ENCODE data around the gene XK. TPM values are rescaled to one million over a fixed set of nuclear protein-coding genes. Genes with fewer than 3 reads are reported as not detected.

XK gene
- total and polyA plus RNA-seq, 2 of the 4 experiments (the other 2 are of a cell fraction): under 0.01 to 0.02 TPM

DNA sequence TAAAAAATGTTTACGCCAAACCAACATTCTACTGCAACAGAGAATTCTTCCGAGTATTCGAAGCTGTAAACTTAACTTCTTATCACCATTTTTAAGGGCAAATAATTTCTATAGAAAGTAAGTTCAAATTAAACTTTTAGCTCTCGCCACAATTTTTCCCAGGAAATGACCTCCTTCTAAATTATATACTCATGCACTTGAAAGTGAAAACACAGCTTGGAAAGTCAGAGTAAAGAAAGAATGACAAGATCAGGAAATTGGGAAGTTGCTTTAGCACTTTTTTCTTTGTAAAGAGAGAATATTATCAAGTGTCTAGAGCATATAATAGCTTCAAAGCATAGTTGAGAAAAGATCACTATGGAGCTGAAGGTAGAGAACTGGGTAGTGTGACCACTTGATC, 95.5 kb downstream of the XK start:
- H4K91ac ChIP-seq (ENCODE audit: insufficient read depth, low read depth, low read length): no peak overlapping the region
- H4K8ac ChIP-seq (ENCODE audit: low read depth in 2 of 2, low read length in 2 of 2): no peak overlapping the region
- H4K20me1 ChIP-seq (ENCODE audit: insufficient read depth, low read length): no peaks in the 10 kb centered on the region
- H2AK5ac ChIP-seq (ENCODE audit: low read depth, low read length): no peak overlapping the region
- H3K79me1 ChIP-seq (ENCODE audit: low read depth in 1 of 2, low read length in 2 of 2): no peaks in the 10 kb centered on the region
- no peaks in the 10 kb centered on the region for H3K9me1 ChIP-seq (ENCODE audit: insufficient read depth, low read length)
- no peak overlapping the region for H4K5ac ChIP-seq (ENCODE audit: low read depth, low read length)
- no peak overlapping the region for H2AFZ ChIP-seq (replicated peaks; ENCODE audit: low read length, poor library complexity)
- no peak for ATAC-seq (ENCODE audit: low read depth)
- no peak overlapping the region for H2BK20ac ChIP-seq (ENCODE audit: low read depth, low read length)
- H3K4me1 ChIP-seq (ENCODE audit: control insufficient read depth, insufficient read depth, low read length): no peaks in the 10 kb centered on the region
- H3K4ac ChIP-seq (ENCODE audit: low read depth, low read length): no peak overlapping the region
- H2BK120ac ChIP-seq (ENCODE audit: low read depth, low read length): no peak overlapping the region
- H2AK9ac ChIP-seq (replicated peaks; ENCODE audit: low read depth, low read length, poor library complexity): no peak overlapping the region
- no peak overlapping the region for H3K56ac ChIP-seq (ENCODE audit: extremely low read depth, insufficient read depth, low read length)
- no peak overlapping the region for H3K9ac ChIP-seq (ENCODE audit: low read depth, low read length)
- DNase-seq: no peak
- no peak overlapping the region for H3K23ac ChIP-seq (ENCODE audit: low read depth, low read length)
- H2BK5ac ChIP-seq (ENCODE audit: low read depth, low read length, poor library complexity, severe bottlenecking): no peak overlapping the region
- H3K14ac ChIP-seq (replicated peaks; ENCODE audit: low read depth, low read length): no peak overlapping the region
- no peak overlapping the region for H3K27ac ChIP-seq (ENCODE audit: insufficient read depth, low read length)
- BruUV-seq (replicated peaks): no TSS peak
- TF ChIP-seq, protein P1, sequence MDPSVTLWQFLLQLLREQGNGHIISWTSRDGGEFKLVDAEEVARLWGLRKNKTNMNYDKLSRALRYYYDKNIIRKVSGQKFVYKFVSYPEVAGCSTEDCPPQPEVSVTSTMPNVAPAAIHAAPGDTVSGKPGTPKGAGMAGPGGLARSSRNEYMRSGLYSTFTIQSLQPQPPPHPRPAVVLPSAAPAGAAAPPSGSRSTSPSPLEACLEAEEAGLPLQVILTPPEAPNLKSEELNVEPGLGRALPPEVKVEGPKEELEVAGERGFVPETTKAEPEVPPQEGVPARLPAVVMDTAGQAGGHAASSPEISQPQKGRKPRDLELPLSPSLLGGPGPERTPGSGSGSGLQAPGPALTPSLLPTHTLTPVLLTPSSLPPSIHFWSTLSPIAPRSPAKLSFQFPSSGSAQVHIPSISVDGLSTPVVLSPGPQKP (IDR thresholded peaks at IDR 0.05; ENCODE audit: borderline replicate concordance, low read depth, low read length): no peak
- TF ChIP-seq NFE2L2 (IDR thresholded peaks at IDR 0.05; ENCODE audit: low read depth, low read length): no peak
- TF ChIP-seq MAFK (IDR thresholded peaks at IDR 0.05; ENCODE audit: low read depth, low read length): no peak
- no peak for TF ChIP-seq CHD1 (IDR thresholded peaks at IDR 0.05; ENCODE audit: low read depth, low read length)
- TF ChIP-seq FOS (IDR thresholded peaks at IDR 0.05; ENCODE audit: low read depth, low read length): no peak
- TF ChIP-seq BHLHE40 (IDR thresholded peaks at IDR 0.05; ENCODE audit: low read depth, low read length): no peak
- no peak for TF ChIP-seq CEBPB (IDR thresholded peaks at IDR 0.05; ENCODE audit: low read depth, low read length)
- TF ChIP-seq, protein P2, sequence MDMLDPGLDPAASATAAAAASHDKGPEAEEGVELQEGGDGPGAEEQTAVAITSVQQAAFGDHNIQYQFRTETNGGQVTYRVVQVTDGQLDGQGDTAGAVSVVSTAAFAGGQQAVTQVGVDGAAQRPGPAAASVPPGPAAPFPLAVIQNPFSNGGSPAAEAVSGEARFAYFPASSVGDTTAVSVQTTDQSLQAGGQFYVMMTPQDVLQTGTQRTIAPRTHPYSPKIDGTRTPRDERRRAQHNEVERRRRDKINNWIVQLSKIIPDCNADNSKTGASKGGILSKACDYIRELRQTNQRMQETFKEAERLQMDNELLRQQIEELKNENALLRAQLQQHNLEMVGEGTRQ (IDR thresholded peaks at IDR 0.05; ENCODE audit: low read depth, low read length): no peak
- TF ChIP-seq, protein P3, sequence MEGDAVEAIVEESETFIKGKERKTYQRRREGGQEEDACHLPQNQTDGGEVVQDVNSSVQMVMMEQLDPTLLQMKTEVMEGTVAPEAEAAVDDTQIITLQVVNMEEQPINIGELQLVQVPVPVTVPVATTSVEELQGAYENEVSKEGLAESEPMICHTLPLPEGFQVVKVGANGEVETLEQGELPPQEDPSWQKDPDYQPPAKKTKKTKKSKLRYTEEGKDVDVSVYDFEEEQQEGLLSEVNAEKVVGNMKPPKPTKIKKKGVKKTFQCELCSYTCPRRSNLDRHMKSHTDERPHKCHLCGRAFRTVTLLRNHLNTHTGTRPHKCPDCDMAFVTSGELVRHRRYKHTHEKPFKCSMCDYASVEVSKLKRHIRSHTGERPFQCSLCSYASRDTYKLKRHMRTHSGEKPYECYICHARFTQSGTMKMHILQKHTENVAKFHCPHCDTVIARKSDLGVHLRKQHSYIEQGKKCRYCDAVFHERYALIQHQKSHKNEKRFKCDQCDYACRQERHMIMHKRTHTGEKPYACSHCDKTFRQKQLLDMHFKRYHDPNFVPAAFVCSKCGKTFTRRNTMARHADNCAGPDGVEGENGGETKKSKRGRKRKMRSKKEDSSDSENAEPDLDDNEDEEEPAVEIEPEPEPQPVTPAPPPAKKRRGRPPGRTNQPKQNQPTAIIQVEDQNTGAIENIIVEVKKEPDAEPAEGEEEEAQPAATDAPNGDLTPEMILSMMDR (conservative IDR thresholded peaks at IDR 0.05; ENCODE audit: low read depth, low read length): no peak
- no peak for TF ChIP-seq SMC3 (IDR thresholded peaks at IDR 0.05; ENCODE audit: low read depth, low read length)
- no peak for TF ChIP-seq MXI1 (IDR thresholded peaks at IDR 0.05; ENCODE audit: borderline replicate concordance, low read depth, low read length)
- H3K4me3 ChIP-seq (ENCODE audit: insufficient read depth, low read depth, low read length): no peak overlapping the region
- intact Hi-C loops (cut with micrococcal nuclease) (no loop called here), dilution Hi-C loops (cut with HindIII; ENCODE audit: low sequenced_read_pairs, unreplicated experiment) (no loop called here), in situ Hi-C loops (cut with MboI; ENCODE audit: low sequenced_read_pairs) (no loop called here)
- no peaks in the 10 kb centered on the region for H3K36me3 ChIP-seq (ENCODE audit: control insufficient read depth, insufficient read depth, low read length)
- H3K27me3 ChIP-seq (ENCODE audit: control insufficient read depth, insufficient read depth, low read length): peaks cover 2% of the 10 kb centered on the region; the same call in 1 of the 2 replicates
- no peak overlapping the region for H3K4me2 ChIP-seq (ENCODE audit: low read depth, low read length)
- H2BK15ac ChIP-seq (ENCODE audit: low read depth, low read length): no peak overlapping the region
- H3K9me3 ChIP-seq (ENCODE audit: control insufficient read depth, insufficient read depth, low read length): no peaks in the 10 kb centered on the region
- CTCF ChIA-PET: interaction anchor here (0.7 kb wide), 1 partner anchor 46 kb away, joined by 3 read pairs; no protein-coding TSS in a partner anchor
- WGBS, 2 experiments (ENCODE audit: extremely low coverage in 2 of 2, insufficient read length in 1 of 2): no CpG with 5 or more reads among the region's 4 CpGs
- no peak overlapping the region for H3K18ac ChIP-seq (ENCODE audit: low read depth, low read length)
- POLR2A ChIA-PET (ENCODE audit: unreplicated experiment): no interaction called here
